ENCODE data around the gene PRRT1. TPM values are rescaled to one million over a fixed set of nuclear protein-coding genes. Genes with fewer than 3 reads are reported as not detected.

The PRRT1 gene
- total and polyA plus RNA-seq, 10 donors, result 0.28 to 2.3 (median 1.1) TPM

DNA sequence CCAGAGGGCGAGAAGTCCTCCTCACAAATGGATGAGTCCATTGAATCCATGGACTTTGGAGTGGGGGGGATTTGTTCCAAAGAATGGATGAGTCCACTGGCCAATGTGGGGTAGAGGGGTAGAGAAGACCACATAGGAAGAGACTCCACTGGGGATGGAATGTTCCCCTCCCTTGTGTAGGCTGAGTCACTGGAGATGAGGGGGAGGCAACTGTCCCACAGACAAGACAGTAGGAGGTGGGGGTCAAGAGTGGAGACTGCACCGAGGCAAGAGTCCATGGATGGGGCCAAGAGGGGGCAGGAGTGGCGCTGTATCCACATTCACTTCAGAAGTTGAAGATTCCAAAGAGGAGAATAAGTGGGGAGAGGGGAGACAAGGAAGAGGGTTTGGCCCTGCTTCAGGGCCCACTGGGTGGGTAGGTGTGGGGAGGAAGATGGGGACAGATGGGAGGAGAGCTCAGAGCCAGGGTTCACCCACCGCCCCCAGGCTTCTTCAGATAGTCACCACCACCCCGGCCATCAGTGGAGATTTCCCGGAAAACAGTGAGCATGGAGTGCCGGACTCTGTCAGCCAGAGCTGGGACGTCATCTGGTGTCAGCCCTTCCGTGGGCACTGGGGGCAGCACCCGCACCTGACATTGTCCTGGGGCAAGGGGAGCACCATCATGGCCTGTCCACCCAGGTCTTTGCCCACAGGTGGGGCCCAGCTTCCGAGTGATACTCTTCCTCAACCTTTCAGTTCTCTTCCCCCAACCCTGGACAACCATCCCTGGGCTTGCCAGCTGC is 17.3 kb upstream of the PRRT1 start:
- peak; percentile 65 for DNase-seq
- Histone ChIP-seq H3K4me1 (peaks cover 0 to 15% (median 10%) of the 10 kb centered on the region in 6 donors), H3K9me3 (no peaks in the 10 kb centered on the region), H3K27ac (peak overlapping the region in 3 of 8 donors; percentile 2 to 37 (median 11)), H3K4me3 (no peak overlapping the region), H3K36me3 (peaks cover 0 to 67% (median 35%) of the 10 kb centered on the region in 6 donors), H3K27me3 (replicated peaks in 1 of 7) (no peaks in the 10 kb centered on the region)
- TF ChIP-seq POLR2AphosphoS5 (IDR thresholded peaks at IDR 0.05) (peak in 1 of 3 donors; percentile 43), POLR2A (IDR thresholded peaks at IDR 0.05) (no peak)
- 79 to 95% (median 91%) methylated on average over 11 of the region's 11 CpGs for WGBS, 5 donors
- intact Hi-C loops (cut with DNase I; ENCODE audit: low total_unique reads), result no loop called here

DNA sequence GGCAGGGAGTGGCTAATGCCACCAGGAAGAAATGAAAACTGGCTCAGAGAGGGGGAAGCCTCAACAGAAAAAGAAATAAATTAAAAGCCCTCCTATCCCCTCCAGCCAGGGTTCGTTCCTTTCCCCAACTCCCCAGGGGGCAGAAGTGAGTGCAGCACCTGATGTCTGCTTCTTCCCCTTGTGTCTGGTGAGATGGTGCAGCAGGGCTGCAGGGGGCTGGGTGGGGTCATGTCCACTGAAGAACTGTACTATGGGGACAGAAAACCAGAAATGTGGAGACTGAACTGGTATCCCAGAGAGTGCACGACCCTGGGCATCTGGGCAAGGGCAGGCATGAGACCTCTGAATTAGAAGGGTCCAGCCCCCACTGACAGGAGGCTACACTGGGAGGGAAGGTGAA is 16.6 kb upstream of the PRRT1 start:
- WGBS, 5 donors, result 64 to 79% (median 71%) methylated on average over 2 of the region's 2 CpGs
- Histone ChIP-seq H3K4me3 (no peak overlapping the region), H3K36me3 (peaks cover 0 to 70% (median 35%) of the 10 kb centered on the region in 6 donors), H3K9me3 (no peaks in the 10 kb centered on the region), H3K27me3 (replicated peaks in 1 of 7) (no peaks in the 10 kb centered on the region), H3K4me1 (peaks cover 0 to 10% (median 7%) of the 10 kb centered on the region in 6 donors), H3K27ac (peak overlapping the region in 2 of 8 donors; percentile 2 to 37)
- intact Hi-C loops (cut with DNase I; ENCODE audit: low total_unique reads), result no loop called here
- DNase-seq, result peak; percentile 45
- TF ChIP-seq, protein P1, sequence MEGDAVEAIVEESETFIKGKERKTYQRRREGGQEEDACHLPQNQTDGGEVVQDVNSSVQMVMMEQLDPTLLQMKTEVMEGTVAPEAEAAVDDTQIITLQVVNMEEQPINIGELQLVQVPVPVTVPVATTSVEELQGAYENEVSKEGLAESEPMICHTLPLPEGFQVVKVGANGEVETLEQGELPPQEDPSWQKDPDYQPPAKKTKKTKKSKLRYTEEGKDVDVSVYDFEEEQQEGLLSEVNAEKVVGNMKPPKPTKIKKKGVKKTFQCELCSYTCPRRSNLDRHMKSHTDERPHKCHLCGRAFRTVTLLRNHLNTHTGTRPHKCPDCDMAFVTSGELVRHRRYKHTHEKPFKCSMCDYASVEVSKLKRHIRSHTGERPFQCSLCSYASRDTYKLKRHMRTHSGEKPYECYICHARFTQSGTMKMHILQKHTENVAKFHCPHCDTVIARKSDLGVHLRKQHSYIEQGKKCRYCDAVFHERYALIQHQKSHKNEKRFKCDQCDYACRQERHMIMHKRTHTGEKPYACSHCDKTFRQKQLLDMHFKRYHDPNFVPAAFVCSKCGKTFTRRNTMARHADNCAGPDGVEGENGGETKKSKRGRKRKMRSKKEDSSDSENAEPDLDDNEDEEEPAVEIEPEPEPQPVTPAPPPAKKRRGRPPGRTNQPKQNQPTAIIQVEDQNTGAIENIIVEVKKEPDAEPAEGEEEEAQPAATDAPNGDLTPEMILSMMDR (IDR thresholded peaks at IDR 0.05 in 8 of 11, conservative IDR thresholded peaks at IDR 0.05 in 3 of 11), result no peak
- no peak for TF ChIP-seq POLR2AphosphoS5 (IDR thresholded peaks at IDR 0.05)
- TF ChIP-seq POLR2A (IDR thresholded peaks at IDR 0.05), result no peak

DNA sequence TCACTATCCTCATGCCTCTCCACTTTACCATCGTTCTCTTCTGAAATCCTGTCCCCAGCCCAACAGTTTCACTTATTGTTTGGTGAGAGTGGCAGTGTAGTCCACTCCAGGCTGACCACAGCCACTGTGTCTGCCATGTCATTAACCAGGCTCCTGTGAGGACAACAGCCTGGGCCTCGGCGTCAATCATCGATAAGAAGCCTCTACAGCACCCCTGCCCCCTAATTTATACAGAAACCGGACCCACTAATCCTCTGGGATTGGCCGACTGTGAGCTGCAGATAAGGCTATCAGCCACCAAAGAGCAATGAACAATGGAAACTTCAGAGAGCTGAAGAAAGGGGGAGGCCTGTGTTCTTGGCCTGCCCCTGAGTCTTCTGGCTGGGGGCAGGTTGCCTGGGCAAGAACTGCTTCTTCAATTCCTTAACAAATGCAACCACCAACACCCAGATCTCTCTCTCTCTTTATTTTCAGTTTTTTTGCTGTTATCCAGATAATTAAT is 16.1 kb upstream of the PRRT1 start:
- Histone ChIP-seq H3K27me3 (replicated peaks in 1 of 7) (no peaks in the 10 kb centered on the region), H3K9me3 (no peaks in the 10 kb centered on the region), H3K36me3 (peaks cover 0 to 76% (median 35%) of the 10 kb centered on the region in 6 donors), H3K4me3 (no peak overlapping the region), H3K27ac (no peak overlapping the region), H3K4me1 (peaks cover 0 to 5% (median 2%) of the 10 kb centered on the region in 6 donors)
- DNase-seq, result peak; percentile 13
- 78 to 87% (median 84%) methylated on average over 6 of the region's 6 CpGs for WGBS, 5 donors
- intact Hi-C loops (cut with DNase I; ENCODE audit: low total_unique reads), result no loop called here
- TF ChIP-seq POLR2A (IDR thresholded peaks at IDR 0.05) (no peak), POLR2AphosphoS5 (IDR thresholded peaks at IDR 0.05) (no peak)
- TF ChIP-seq, protein P1 (IDR thresholded peaks at IDR 0.05 in 8 of 11, conservative IDR thresholded peaks at IDR 0.05 in 3 of 11), result no peak

DNA sequence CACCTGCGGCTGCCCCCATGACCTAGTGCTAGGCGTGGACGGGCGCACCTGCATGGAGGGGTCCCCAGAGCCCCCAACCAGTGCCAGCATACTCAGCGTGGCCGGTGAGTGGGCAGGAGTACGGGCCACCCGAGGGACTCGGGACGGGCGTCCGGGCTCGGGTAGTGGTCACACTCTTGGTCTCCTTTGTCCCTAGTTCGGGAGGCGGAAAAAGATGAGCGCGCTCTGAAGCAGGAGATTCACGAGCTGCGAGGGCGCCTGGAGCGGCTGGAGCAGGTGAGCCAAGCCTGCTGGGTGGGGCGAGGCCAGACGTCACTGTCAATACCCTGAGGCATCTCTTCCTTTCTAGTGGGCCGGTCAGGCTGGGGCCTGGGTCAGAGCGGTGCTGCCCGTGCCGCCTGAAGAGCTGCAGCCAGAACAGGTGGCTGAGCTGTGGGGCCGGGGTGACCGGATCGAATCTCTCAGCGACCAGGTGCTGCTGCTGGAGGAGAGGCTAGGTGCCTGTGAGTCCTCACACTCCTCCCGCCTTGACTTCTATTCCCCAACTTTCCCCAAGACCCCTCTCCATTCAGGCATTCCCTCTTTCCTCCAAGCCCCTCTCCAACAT is 15.5 kb upstream of the PRRT1 start:
- Histone ChIP-seq H3K4me3 (no peak overlapping the region), H3K27me3 (replicated peaks in 1 of 7) (no peaks in the 10 kb centered on the region), H3K9me3 (no peaks in the 10 kb centered on the region), H3K27ac (no peak overlapping the region), H3K4me1 (no peaks in the 10 kb centered on the region), H3K36me3 (peaks cover 0 to 81% (median 35%) of the 10 kb centered on the region in 6 donors)
- DNase-seq, result peak; percentile 71
- TF ChIP-seq POLR2AphosphoS5 (IDR thresholded peaks at IDR 0.05) (peak in 1 of 3 donors; percentile 28), POLR2A (IDR thresholded peaks at IDR 0.05) (no peak)
- TF ChIP-seq, protein P1 (IDR thresholded peaks at IDR 0.05 in 8 of 11, conservative IDR thresholded peaks at IDR 0.05 in 3 of 11), result no peak
- WGBS, 5 donors, result 91 to 94% (median 93%) methylated on average over 32 of the region's 32 CpGs
- intact Hi-C loops (cut with DNase I; ENCODE audit: low total_unique reads), result no loop called here

Measured in spleen (tissue), 11 donors.